ENCODE results near the gene UPK3B.
"Not testable (repeated sequence)": the region's sequence is repeated elsewhere in the genome, so short reads cannot be mapped to it uniquely, and the experiment has no call there.

Gene UPK3B

DNA sequence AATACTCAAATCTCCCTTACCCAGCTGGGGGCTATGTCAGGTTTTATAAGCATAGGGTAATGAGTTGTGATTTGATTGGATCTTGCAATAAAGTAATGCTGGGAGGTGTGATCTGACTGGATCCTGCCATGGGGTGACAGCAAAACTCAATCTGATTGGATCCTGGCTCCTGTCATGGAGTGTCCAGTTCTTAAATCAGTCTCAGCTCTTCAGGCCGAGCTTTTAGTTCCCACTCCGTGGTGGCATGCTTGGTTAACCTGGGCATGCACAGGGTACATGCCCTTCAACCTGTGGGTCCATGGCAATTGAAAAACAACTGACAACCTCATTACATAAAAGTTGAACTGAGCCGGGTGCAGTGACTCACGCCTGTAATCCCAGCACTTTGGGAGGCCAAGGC lies 15.8 kb downstream of the UPK3B start:
- H3K4me1 ChIP-seq (ENCODE audit: control insufficient read depth, insufficient read depth, low read length, unreplicated experiment); H3K79me2 ChIP-seq (ENCODE audit: control insufficient read depth, insufficient read depth, low read length, unreplicated experiment); H2AFZ ChIP-seq (ENCODE audit: low read length, unreplicated experiment); H3K27me3 ChIP-seq (ENCODE audit: insufficient read depth, low read length); H3K27ac ChIP-seq (ENCODE audit: low read depth, low read length); H3K4me3 ChIP-seq (ENCODE audit: low read depth, low read length); H3K36me3 ChIP-seq (ENCODE audit: insufficient read depth, low read length): not testable (repeated sequence)

DNA sequence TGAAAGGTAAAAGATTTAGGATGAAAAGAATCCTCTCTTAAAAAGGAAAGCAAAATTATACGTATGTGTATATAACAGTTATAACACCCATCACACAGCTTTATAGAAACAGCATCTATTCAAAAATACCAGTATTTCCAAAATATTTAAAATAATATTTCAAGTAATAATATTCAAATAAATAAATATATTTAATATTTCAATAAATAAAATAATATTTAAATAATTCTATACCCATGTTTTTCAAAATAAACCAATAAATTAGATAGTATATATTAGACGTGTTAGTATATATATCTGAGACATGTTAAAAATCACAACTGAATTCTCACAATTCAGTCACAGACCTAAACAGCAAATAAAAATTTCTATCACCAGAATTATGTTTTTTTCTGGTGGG lies 21.3 kb downstream of the UPK3B start:
- not testable (repeated sequence) for H2AFZ ChIP-seq (ENCODE audit: low read length, unreplicated experiment); H3K4me3 ChIP-seq (ENCODE audit: low read depth, low read length); H3K36me3 ChIP-seq (ENCODE audit: insufficient read depth, low read length); H3K27me3 ChIP-seq (ENCODE audit: insufficient read depth, low read length); H3K27ac ChIP-seq (ENCODE audit: low read depth, low read length); H3K4me1 ChIP-seq (ENCODE audit: control insufficient read depth, insufficient read depth, low read length, unreplicated experiment); H3K79me2 ChIP-seq (ENCODE audit: control insufficient read depth, insufficient read depth, low read length, unreplicated experiment)

DNA sequence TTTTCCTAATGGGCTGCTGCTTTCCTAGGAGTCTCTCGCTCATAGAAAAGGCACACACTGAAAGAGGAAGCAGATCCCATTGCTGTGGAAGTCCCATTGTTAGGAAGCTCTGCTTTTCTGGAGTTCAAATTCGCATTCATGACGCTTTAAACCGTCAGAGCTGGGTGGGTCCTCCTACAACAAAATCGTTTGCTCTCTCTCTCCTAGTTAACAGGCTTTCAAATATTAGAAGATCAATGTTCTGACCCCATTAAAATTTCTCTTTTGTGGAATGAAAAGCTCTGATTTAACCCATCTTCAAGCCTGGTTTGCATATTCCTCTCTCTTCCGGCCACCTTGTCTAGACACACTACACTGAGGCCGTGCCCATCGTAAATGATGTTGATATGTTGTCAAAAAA lies 32.8 kb downstream of the UPK3B start, which contains the start of gene SPDYE16:
SPDYE16 (minus strand) TSS at position 101 of the 400 bp plus-strand sequence. CDS start 1,838 bp downstream, outside the sequence.
- not testable (repeated sequence) for H3K27me3 ChIP-seq (ENCODE audit: insufficient read depth, low read length); H3K4me1 ChIP-seq (ENCODE audit: control insufficient read depth, insufficient read depth, low read length, unreplicated experiment)

DNA sequence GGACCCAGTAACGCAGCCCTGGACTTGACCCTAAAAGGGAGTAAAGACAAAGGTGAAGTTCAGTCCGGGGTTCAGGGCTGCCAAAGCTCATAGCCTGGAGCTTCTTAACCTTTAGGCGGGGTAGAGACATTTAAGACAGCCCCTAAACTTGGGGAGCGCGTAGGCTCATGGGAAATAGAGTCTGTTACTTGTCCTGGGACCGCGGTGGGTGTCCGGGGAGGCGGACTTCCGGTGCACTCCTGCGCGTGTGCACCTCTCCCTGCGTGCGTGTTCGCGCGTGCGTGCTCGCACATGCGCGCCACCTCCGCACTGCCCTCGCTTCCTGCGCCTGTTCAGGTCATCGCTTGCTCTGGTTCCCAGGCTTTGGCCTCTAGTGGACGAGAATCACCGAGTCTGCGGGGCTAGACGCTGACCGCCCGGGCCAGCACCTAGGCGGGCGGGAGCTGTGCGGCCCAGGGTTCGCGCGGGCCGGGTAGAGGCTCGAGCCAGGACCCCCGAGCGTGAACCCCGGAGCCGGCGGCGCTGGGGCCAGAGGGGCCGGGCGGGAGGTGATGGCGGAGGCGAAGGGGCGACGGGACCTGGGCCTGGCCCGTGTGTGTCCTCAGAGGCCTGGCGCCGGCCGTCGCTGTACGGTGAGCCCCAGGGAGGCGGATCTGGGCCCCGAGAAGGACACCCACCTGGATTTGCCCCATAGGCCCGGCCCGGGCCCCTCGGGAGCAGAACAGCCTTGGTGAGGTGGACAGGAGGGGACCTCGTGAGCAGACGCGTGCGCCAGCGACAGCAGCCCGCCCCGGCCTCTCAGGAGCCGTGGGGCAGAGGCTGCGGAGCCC lies 38.9 kb downstream of the UPK3B start:
- not testable (repeated sequence) for H3K4me1 ChIP-seq (ENCODE audit: control insufficient read depth, insufficient read depth, low read length, unreplicated experiment); H3K27me3 ChIP-seq (ENCODE audit: insufficient read depth, low read length); H3K36me3 ChIP-seq (ENCODE audit: insufficient read depth, low read length)
- Histone ChIP-seq H3K27ac (ENCODE audit: low read depth, low read length) (peak overlapping the region; percentile 69), H3K4me3 (ENCODE audit: low read depth, low read length) (peak overlapping the region; percentile 83), H2AFZ (ENCODE audit: low read length, unreplicated experiment) (peak overlapping the region; percentile 92), H3K79me2 (ENCODE audit: control insufficient read depth, insufficient read depth, low read length, unreplicated experiment) (peaks cover 23% of the 10 kb centered on the region)

More for the DNA sequence above, 32.8 kb downstream of the UPK3B start, which contains the start of gene SPDYE16:
- not testable (repeated sequence) for H3K79me2 ChIP-seq (ENCODE audit: control insufficient read depth, insufficient read depth, low read length, unreplicated experiment); H3K27ac ChIP-seq (ENCODE audit: low read depth, low read length); H2AFZ ChIP-seq (ENCODE audit: low read length, unreplicated experiment); H3K4me3 ChIP-seq (ENCODE audit: low read depth, low read length); H3K36me3 ChIP-seq (ENCODE audit: insufficient read depth, low read length)

DNA sequence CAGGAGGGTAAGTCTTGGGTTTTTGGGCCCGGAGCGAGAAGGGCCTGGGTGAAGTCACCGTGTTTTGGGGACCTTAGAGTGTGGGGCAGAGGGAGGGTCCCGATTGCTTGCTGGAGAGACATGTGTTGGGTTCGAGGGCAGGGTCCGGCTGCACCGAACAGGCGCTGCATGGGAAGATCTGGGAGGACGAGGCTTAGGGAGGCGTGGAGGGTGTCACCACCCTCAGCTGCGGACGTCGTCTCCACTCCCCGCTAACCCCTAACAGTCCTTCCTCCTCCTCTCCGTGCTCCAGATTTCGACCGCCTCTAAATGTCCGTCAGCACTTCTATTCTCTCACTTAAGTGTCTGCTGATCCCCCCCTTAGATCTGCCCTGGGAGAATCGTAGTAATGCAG lies 39.5 kb downstream of the UPK3B start:
- H3K36me3 ChIP-seq (ENCODE audit: insufficient read depth, low read length); H3K4me1 ChIP-seq (ENCODE audit: control insufficient read depth, insufficient read depth, low read length, unreplicated experiment); H3K27me3 ChIP-seq (ENCODE audit: insufficient read depth, low read length); H2AFZ ChIP-seq (ENCODE audit: low read length, unreplicated experiment): not testable (repeated sequence)
- Histone ChIP-seq H3K4me3 (ENCODE audit: low read depth, low read length) (peak overlapping the region; percentile 83), H3K79me2 (ENCODE audit: control insufficient read depth, insufficient read depth, low read length, unreplicated experiment) (peaks cover 24% of the 10 kb centered on the region), H3K27ac (ENCODE audit: low read depth, low read length) (peak overlapping the region; percentile 69; the same call in 1 of the 2 replicates)

DNA sequence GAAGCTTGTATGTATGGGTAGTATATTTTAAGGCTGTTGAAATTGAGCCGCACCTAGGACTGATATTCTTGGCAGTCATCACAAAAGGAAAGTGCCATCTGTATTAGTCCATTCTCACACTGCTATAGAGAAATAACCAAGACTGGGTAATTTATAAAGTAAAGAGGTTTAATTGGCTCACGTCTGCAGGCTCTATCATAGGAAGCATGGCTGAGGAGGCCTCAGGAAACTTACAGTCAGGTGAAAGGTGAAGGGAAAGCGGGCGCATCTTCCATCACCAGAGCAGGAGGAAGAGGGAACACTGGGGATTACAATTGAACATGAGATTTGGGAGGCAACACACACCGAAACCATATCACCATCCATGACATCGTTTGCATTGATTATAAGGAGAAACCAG lies 41.6 kb downstream of the UPK3B start:
- peaks cover 31% of the 10 kb centered on the region for H3K79me2 ChIP-seq (ENCODE audit: control insufficient read depth, insufficient read depth, low read length, unreplicated experiment)
- not testable (repeated sequence) for H3K4me3 ChIP-seq (ENCODE audit: low read depth, low read length); H3K27me3 ChIP-seq (ENCODE audit: insufficient read depth, low read length); H2AFZ ChIP-seq (ENCODE audit: low read length, unreplicated experiment); H3K4me1 ChIP-seq (ENCODE audit: control insufficient read depth, insufficient read depth, low read length, unreplicated experiment); H3K27ac ChIP-seq (ENCODE audit: low read depth, low read length); H3K36me3 ChIP-seq (ENCODE audit: insufficient read depth, low read length)

DNA sequence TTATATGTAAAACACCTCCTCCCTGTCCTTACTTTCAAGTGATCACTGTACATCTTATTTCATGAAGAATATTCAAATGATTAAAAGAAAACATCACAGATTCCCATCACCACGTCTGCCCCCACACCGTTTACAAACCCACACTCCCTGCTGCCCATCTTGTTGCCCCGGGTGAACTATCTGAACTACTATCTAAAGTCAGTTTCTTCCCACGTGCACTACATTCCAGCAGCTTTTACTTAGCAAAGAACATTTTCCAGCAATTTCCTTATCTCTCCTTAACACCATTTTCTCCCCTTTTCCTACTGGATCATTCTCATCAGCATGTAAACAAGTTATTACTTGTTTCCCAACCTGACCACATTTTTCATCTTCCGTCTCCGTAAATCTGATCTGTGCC lies 49.3 kb downstream of the UPK3B start:
- H3K27me3 ChIP-seq (ENCODE audit: insufficient read depth, low read length), result not testable (repeated sequence)

DNA sequence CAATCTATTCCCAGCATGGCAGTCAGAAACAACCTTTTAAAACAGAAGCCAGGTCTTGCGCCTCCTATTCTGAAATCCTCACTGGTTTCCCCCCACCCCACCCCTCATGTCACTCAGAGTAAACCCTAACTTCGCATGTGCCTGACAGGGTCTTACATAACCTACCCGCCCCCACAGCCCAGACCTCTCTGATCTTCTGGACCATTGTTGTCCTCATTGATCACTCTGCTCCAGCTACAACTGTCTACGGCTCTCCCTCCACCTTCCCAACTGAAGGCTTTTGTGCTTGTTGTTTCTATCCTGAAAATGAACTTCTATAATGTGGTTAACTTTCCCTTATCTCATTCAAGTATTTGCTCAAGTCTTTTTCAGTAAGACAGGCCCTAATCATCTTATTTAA lies 49.8 kb downstream of the UPK3B start:
- H3K4me1 ChIP-seq (ENCODE audit: control insufficient read depth, insufficient read depth, low read length, unreplicated experiment); H3K27me3 ChIP-seq (ENCODE audit: insufficient read depth, low read length); H3K36me3 ChIP-seq (ENCODE audit: insufficient read depth, low read length); H3K4me3 ChIP-seq (ENCODE audit: low read depth, low read length); H3K27ac ChIP-seq (ENCODE audit: low read depth, low read length); H2AFZ ChIP-seq (ENCODE audit: low read length, unreplicated experiment): not testable (repeated sequence)
- H3K79me2 ChIP-seq (ENCODE audit: control insufficient read depth, insufficient read depth, low read length, unreplicated experiment), result peaks cover 16% of the 10 kb centered on the region

More for the DNA sequence above, 49.3 kb downstream of the UPK3B start:
- not testable (repeated sequence) for H3K4me1 ChIP-seq (ENCODE audit: control insufficient read depth, insufficient read depth, low read length, unreplicated experiment); H3K36me3 ChIP-seq (ENCODE audit: insufficient read depth, low read length); H2AFZ ChIP-seq (ENCODE audit: low read length, unreplicated experiment); H3K4me3 ChIP-seq (ENCODE audit: low read depth, low read length); H3K27ac ChIP-seq (ENCODE audit: low read depth, low read length)
- H3K79me2 ChIP-seq (ENCODE audit: control insufficient read depth, insufficient read depth, low read length, unreplicated experiment), result peaks cover 18% of the 10 kb centered on the region

DNA sequence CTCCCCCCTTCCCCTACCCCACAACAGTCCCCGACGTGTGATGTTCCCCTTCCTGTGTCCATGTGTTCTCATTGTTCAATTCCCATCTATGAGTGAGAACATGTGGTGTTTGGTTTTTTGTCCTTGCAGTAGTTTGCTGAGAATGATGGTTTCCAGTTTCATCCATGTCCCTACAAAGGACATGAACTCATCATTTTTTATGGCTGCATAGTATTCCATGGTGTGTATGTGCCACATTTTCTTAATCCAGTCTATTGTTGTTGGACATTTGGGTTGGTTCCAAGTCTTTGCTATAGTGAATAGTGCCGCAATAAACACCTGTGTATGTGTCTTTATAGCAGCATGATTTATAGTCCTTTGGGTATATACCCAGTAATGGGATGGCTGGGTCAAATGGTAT lies 51.0 kb downstream of the UPK3B start:
- not testable (repeated sequence) for H2AFZ ChIP-seq (ENCODE audit: low read length, unreplicated experiment); H3K27ac ChIP-seq (ENCODE audit: low read depth, low read length); H3K4me3 ChIP-seq (ENCODE audit: low read depth, low read length); H3K36me3 ChIP-seq (ENCODE audit: insufficient read depth, low read length); H3K4me1 ChIP-seq (ENCODE audit: control insufficient read depth, insufficient read depth, low read length, unreplicated experiment); H3K27me3 ChIP-seq (ENCODE audit: insufficient read depth, low read length)
- H3K79me2 ChIP-seq (ENCODE audit: control insufficient read depth, insufficient read depth, low read length, unreplicated experiment), result peaks cover 16% of the 10 kb centered on the region

DNA sequence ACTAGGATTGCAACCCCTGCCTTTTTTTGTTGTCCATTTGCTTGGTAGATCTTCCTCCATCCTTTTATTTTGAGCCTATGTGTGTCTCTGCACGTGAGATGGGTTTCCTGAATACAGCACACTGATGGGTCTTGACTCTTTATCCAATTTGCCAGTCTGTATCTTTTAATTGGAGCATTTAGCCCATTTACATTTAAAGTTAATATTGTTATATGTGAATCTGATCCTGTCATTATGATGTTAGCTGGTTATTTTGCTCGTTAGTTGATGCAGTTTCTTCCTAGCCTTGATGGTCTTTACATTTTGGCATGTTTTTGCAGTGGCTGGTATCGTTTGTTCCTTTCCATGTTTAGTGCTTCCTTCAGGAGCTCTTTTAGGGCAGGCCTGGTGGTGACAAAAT lies 54.6 kb downstream of the UPK3B start:
- not testable (repeated sequence) for H3K4me1 ChIP-seq (ENCODE audit: control insufficient read depth, insufficient read depth, low read length, unreplicated experiment); H3K36me3 ChIP-seq (ENCODE audit: insufficient read depth, low read length); H3K4me3 ChIP-seq (ENCODE audit: low read depth, low read length); H3K27ac ChIP-seq (ENCODE audit: low read depth, low read length); H3K27me3 ChIP-seq (ENCODE audit: insufficient read depth, low read length); H3K79me2 ChIP-seq (ENCODE audit: control insufficient read depth, insufficient read depth, low read length, unreplicated experiment); H2AFZ ChIP-seq (ENCODE audit: low read length, unreplicated experiment)

Data from ACC112 (cell line).